HG02852 (cell line): ENCODE results near the gene PHACTR1.

ENCODE experiments used
- ATAC-seq: cut with Tn5 transposase; IDR thresholded peaks from one replicate; pipeline ENCODE4 v1.9.1; 2021; ENCODE audit warnings: mild to moderate bottlenecking, moderate library complexity; ENCODE audit not compliant: unreplicated experiment

Gene PHACTR1

DNA sequence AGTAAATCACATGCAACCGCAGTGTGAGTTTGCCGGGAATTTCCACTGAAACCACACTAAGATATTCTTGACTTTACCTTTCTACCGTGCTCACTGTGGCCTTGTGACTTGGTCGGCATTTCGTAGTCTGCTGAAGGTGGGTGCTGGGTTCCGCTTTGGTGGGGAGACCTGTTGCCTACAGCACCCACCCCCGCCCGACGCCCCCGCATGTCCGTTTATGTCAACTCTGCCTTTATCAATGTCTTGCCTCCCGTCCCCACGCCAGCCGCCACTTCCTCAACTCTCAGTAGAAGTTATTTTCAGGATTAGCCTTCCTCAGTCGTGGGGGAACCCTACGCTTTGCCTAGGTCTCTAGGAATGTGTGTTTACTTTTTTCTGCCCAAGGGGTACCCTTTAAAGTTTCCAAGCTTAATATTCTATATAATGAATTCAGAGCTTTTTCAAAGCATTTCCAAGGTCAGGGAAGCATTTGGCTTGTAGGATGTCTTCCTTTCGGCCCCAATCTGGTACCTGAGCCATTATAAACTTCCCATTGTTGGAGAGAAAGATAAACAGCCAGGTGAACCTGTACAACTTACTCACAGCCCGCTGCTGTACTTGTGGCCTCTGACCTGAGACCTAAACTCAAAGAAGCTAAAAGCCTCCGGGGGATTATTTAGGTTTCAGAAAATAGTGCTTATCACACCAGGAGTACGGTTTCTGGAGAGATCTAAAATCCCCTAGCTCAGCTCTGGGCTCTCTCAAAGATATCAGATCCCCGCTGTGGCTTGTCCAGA, 557.6 kb downstream of the PHACTR1 start:
- ATAC-seq, result peak; percentile 53

GRCh38 chr6:13274707-13275434, 558.3 kb downstream of the PHACTR1 start:
- ATAC-seq, result no peak

DNA sequence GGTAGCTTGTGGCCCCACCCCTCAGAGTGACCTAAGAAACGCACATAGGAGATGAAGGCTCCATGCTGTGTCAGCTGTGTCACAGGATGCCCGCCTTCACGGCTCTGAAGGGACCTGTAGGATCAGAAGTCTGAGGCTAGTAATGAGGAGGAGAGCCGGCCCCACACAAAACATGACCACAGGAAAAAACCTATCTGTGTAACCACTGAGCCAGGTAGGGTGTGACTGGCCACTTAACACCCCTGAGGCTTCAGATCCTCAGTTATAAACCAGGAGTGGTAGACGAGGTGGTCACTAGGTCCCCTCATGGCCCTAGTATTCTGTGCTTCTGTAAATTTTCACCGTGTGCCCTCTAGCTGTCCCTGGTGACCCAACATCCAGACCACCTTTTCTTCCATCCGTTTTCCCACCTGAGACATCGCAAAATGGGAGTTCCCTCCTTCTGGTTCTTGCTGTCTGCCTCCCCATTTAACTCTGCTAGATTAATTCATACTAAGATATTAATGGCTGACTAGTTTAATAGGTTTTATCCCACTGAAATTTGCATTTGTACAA, 558.9 kb downstream of the PHACTR1 start:
- ATAC-seq, result no peak

- ATAC-seq, result no peak
Observed at GRCh38 chr6:13277231-13277630, 560.7 kb downstream of the PHACTR1 start.

DNA sequence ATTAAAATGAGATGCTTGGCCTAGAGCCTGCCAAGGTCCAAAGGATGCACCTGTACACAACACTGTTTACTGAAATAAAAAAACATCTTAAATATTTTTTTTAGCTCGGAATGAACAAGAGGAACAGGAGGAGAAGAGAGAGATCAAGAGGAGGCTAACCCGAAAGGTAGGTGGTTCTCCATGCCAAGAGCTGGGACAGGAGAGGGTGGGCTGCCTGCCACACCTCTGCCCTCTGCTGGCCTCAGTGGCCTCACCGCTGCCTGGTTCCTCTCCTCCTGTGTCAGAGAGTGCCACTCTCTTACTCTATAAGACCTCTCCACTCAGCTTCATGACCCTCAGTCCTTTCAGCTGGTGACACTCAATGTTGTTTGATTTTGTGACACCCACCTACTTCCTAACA, 561.6 kb downstream of the PHACTR1 start:
- no peak for ATAC-seq

DNA sequence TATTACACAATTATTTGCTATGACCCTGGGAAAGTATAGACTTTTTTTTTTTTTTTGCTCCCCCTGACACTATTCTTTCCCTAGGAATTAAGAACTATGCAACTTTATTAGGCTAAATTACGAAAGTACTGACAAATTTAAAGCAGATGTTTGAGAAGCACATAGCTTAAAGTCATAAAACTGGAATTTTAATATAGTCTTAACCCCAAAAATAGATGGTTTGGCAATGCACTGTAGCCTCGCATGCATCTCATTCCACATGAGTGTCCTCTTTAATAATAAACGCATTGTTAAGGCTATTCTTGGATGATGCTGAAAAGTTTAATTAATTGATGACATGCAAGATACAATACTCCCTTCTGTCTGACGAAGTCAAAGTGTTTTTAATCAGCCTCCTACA, 562.4 kb downstream of the PHACTR1 start:
- no peak for ATAC-seq

DNA sequence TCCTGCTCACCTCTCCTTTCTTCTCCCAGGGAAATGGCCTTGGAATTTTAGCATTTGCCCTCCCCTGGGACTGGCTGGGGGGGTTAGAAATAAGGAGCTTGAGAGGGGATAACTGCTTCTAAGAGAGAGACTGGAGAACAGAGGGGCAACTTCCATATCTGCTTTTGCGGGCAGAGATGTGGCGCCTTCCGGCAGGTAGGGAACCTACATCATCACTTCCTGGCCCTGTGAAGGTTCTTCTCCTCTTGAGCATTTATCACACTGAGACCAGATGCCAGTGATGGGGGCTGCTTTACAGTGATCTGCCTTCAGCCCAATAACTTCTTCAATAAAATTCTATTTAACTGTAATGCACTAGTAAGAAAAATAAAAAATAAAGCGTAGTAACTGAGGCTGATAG, 563.7 kb downstream of the PHACTR1 start:
- ATAC-seq, result no peak

GRCh38 chr6:13281686-13282085, 565.1 kb downstream of the PHACTR1 start:
- no peak for ATAC-seq

GRCh38 chr6:13282393-13283069, 566.0 kb downstream of the PHACTR1 start:
- no peak for ATAC-seq

- no peak for ATAC-seq
Observed at GRCh38 chr6:13283331-13283730, 566.8 kb downstream of the PHACTR1 start.

GRCh38 chr6:13284646-13285045, 568.1 kb downstream of the PHACTR1 start:
- ATAC-seq, result no peak

GRCh38 chr6:13285705-13286104, 569.1 kb downstream of the PHACTR1 start:
- ATAC-seq, result no peak

DNA sequence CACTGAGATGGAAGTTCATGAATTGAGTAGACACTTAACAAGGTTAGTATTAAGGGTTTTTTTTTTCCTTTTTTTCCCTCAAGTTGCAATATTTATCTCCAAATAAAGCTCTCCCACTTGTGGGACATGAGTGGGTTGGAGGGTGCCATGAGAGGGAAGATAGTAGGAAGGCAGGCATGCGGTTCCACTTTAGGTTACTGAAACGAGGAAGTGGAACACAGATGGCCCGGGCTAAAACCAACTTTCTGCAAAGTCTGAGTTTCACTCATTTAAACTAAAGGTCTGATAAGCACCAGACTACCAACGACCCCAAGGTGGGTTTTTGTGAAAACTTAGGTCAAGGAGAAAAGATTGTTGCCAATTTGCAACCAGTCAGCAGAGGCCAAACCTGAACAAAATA, 569.6 kb downstream of the PHACTR1 start:
- ATAC-seq, result peak; percentile 57

DNA sequence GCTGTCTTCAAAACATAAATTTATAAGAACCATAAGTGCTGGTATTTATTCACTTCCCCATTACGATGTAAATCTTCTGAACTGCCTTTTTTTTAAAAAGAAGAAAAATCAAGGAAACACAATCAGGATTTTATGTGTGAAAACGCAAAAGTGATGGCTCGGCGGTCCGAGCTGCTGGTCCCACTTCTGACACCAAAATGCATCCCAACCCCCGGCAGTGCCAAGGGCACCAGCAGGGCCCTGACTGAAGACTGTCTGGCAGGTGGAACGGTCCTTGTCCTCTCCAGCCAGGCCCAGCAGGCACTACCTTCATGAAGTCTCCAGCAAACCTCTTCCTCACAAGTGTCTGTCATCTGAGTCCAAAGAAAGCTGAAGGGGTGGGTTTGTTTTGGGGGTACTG, 570.5 kb downstream of the PHACTR1 start:
- no peak for ATAC-seq

DNA sequence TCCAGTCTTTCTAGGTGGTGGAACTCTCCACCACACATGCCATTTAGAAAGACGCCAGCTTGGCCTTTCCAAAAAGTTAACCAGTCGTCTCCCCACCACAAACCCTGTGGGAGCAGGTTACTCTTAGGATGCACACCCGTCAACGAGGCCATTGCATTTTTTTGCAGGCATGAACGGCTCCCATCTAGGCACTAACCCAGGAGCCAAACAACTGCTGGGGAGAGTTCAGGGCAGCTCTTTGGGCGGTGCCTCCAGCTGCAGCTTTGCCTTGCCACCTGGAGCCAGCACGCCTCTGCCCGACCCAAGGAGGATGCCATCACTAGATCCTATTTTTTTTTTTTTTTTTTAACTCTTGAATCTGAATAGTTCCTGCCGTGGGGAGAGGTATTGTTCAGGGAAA, 571.9 kb downstream of the PHACTR1 start:
- ATAC-seq, result no peak

GRCh38 chr6:13288969-13289391, 572.4 kb downstream of the PHACTR1 start:
- ATAC-seq, result no peak

GRCh38 chr6:13289789-13290318, 573.3 kb downstream of the PHACTR1 start:
- ATAC-seq, result no peak

DNA sequence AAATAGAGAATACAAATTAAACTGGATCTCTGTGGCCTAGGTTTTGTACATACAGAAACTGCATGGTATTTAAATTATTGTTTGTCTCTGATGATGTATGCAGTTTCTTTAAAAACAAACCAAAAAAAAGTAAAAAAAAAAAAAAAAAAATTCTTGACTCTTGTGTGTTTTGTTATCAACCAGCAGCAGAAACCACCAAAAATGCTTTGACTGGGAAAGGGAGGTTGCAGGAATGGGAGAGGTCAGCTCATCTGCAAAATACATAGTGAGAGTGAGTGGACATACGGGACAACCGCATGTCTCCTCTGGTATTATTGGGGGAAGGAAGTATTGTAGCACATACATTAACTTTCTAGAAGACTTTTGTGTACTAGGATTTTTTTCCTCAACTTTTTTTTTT, 573.8 kb downstream of the PHACTR1 start:
- ATAC-seq, result no peak

DNA sequence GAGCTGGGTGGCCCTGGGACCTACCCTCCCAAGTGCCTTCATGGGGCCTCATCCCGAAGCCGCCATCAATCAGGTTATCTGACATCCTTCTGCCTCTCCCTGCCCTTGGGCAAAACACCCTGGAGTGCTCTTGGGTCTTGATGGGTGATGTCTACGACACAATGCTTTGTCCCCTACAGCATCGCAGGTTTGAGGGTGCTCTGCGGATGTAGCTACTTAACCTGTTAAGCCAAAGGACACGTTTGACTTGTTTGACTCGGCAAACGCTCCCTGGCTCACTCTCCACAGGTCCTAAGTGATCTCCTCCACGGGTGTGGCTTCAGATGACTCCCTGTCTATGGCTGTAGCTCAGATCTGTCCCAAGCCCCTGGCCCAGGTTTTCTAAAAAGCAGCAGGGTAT, 576.2 kb downstream of the PHACTR1 start:
- no peak for ATAC-seq

GRCh38 chr6:13294499-13295069, 578.0 kb downstream of the PHACTR1 start:
- ATAC-seq, result no peak

DNA sequence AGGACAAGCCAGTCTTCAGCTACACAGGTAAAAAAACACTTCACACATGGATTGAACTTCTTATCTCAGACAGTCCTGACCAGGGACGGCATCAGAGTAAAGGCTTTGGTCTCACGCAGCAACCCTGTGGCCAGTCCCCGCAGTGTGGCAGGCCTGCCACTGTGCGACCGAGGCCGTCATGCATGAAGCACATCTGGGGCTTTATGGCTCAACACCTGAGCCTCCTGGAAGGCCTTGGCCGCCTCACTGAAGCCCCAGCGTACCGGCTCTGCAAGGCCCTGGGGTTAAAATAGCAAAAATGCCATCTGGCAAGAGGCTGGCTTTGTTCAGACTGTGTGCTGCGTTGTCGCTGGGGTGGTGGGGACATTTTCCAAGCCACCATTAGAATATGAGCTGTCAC, 579.0 kb downstream of the PHACTR1 start:
- ATAC-seq, result no peak
